ENCODE results near the gene CHST13. TPM values are rescaled to one million over a fixed set of nuclear protein-coding genes. Genes with fewer than 3 reads are reported as not detected.

Gene CHST13
- total RNA-seq, 1 donor: 0.09 TPM

DNA sequence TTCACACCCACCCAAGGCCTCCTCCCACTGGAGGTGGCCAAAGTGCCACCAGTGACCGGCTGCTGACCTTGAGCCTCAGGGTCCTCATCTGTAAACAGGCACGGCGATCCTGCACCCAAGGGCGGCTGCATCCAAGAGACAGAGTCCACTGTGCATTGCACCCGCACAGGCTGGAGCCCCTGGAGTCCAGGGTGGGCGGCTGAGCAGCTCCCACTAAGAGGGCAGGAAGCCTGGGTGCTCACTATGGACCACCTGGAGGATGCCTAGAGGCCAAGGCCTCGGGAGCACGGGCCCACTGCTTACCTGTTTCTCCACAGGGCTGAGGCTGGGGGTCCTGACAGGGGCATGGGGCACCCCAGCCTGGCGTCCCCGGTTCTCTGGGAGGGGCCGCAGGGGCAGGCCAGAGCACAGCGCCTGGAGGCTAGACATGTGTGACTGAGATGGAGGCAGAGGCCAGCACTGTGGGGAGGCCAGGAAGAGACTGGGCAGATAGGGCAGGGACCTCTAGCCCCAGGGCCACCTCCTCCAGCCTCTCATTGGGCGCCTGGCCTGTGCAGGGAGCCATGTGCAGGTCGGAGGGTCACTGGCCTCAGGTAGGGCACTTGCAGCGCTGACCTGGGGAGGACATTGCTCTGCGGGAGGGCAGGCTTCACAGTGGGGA is 6.5 kb upstream of the CHST13 start, which contains the start of gene UROC1:
Gene UROC1, minus strand, starts transcription at position 483 of the 661 bp plus-strand sequence. Its CDS starts 54 bp downstream, at position 429.
- H3K4me3 ChIP-seq (ENCODE audit: low read depth, low read length): no peak within 1 kb of the TSS
- DNase-seq (ENCODE audit: low read depth): no peak
- no peak for TF ChIP-seq CTCF (IDR thresholded peaks at IDR 0.05; ENCODE audit: insufficient read depth, low read length)

- no peak for DNase-seq (ENCODE audit: low read depth)
- no peak for TF ChIP-seq CTCF (IDR thresholded peaks at IDR 0.05; ENCODE audit: insufficient read depth, low read length)
- H3K4me3 ChIP-seq (ENCODE audit: low read depth, low read length): no peak overlapping the region
Measured at GRCh38 chr3:126517986-126518778, 5.8 kb upstream of the CHST13 start.

DNA sequence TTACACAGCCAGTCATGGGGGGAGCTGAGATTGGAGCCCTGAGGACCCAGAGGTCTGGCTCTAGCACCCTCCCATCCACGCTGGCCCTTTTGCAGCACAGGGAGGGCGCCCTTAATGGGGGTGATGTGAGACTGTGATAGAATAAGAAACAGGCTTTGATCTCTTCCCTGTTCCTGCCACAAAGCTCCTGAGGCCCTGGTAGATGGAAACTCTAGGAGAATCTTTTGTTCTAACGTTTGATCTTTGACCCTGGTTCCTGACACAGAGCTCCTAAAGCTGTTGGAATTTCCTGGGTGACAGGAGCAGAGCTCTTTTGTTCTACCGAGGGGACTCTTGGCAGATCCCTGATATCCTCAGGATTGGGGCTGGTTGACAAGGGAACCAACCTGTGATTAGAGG is 5.2 kb upstream of the CHST13 start:
- DNase-seq (ENCODE audit: low read depth): no peak
- H3K4me3 ChIP-seq (ENCODE audit: low read depth, low read length): no peak overlapping the region
- TF ChIP-seq CTCF (IDR thresholded peaks at IDR 0.05; ENCODE audit: insufficient read depth, low read length): no peak

GRCh38 chr3:126519506-126520455 is 4.2 kb upstream of the CHST13 start:
- no peak for DNase-seq (ENCODE audit: low read depth)
- no peak for TF ChIP-seq CTCF (IDR thresholded peaks at IDR 0.05; ENCODE audit: insufficient read depth, low read length)
- H3K4me3 ChIP-seq (ENCODE audit: low read depth, low read length): no peak overlapping the region

DNA sequence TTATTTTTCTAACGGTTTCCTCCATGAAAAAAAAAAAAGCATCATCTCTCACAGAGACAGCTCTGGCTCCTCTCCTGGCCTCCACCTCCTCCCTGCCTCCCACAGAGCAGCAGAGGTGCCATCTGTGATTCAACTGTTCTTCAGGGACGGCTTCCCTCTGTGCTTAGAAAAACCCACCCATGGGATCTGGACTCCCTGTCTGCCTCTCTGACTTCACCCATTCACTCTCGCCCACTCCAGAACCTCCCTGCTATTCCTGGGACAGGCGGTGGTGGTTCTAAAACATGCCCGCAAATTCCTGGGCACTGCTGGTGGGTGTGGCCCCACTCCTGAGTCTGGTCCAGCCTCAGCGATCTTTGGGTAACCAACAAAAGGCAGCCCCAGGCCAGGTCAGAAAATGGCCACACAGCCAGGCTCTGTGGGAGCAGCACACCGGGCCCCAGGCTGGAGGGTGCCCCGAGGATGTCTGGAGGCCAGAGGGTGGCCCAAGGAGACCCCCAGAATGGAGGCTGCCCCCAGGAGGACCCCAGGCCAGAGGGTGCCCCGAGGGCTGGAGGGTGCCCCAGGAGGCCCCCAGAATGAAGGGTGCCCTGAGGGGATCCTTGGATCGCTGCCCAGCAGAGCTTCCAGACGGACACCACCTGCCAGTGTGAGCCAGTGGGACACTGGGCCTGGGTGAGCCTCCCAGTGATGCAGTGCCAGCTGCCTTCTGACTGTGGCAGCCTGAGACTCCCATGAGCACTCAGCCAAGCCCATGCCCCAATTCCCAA is 2.6 kb upstream of the CHST13 start:
- TF ChIP-seq CTCF (IDR thresholded peaks at IDR 0.05; ENCODE audit: insufficient read depth, low read length): no peak
- no peak overlapping the region for H3K4me3 ChIP-seq (ENCODE audit: low read depth, low read length)
- DNase-seq (ENCODE audit: low read depth): no peak

DNA sequence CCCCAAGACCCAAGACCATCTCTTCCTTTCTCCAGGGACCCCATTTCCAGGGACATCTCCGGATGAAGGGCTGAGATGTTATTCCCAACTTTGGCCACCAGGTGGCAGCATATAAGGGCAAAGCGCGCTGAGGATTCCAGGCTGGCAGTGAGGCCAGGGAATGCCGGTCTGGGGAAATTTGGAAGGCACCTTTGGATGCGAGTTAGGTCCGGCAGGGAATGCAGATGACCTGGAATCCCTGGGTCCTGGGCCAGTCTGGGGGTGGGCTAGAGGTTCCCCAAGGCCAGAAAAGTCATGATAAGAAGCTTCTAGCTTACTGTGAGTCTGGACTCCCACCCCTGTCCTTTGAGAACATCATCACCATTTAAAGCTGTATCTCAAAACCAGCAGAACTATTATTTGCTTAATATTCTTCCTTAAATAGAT is 1.6 kb upstream of the CHST13 start:
- no peak overlapping the region for H3K4me3 ChIP-seq (ENCODE audit: low read depth, low read length)
- TF ChIP-seq CTCF (IDR thresholded peaks at IDR 0.05; ENCODE audit: insufficient read depth, low read length): peak; percentile 89
- peak; percentile 63 for DNase-seq (ENCODE audit: low read depth)

All from fibroblast of the aortic adventitia (primary cell).